ENCODE data around the gene CNEP1R1. TPM values are rescaled to one million over a fixed set of nuclear protein-coding genes. Genes with fewer than 3 reads are reported as not detected.

The CNEP1R1 gene
- total RNA-seq, 2 experiments from 2014 or later: 19.9 to 24.1 TPM

- H3K36me3 ChIP-seq (ENCODE audit: insufficient read depth, low read length): no peaks in the 10 kb centered on the region
- H4K20me1 ChIP-seq (ENCODE audit: insufficient read depth, low read length): no peaks in the 10 kb centered on the region
- intact Hi-C loops (cut with micrococcal nuclease; ENCODE audit: unreplicated experiment): no loop called here
- H2AFZ ChIP-seq (ENCODE audit: low read length): no peak overlapping the region
- no peak for DNase-seq (ENCODE audit: low spot score)
- no peak overlapping the region for H3K4me2 ChIP-seq (ENCODE audit: low read length)
- TF ChIP-seq CTCF (conservative IDR thresholded peaks at IDR 0.05; ENCODE audit: low read length) (no peak), EZH2phosphoT487 (IDR thresholded peaks at IDR 0.05; ENCODE audit: borderline replicate concordance, low read depth, low read length) (no peak)
- no peak overlapping the region for H3K4me3 ChIP-seq (ENCODE audit: low read depth, low read length, poor library complexity, severe bottlenecking)
- no peaks in the 10 kb centered on the region for H3K4me1 ChIP-seq (ENCODE audit: insufficient read depth, low read length, poor library complexity, severe bottlenecking)
- no peak overlapping the region for H3K27ac ChIP-seq (ENCODE audit: low read depth, low read length, poor library complexity, severe bottlenecking)
- H3K9me3 ChIP-seq (ENCODE audit: low read length): no peaks in the 10 kb centered on the region
- ChIA-PET POLR2A (interaction anchor here (0.7 kb wide), 1 partner anchor 23 kb away, joined by 3 read pairs; no protein-coding TSS in a partner anchor), CTCF (ENCODE audit: unreplicated experiment) (no interaction called here)
- H3K9me2 ChIP-seq (ENCODE audit: insufficient read depth, low read length): no peaks in the 10 kb centered on the region
- no TSS peak for BruUV-seq (replicated peaks)
- H3K79me2 ChIP-seq (ENCODE audit: insufficient read depth, low read depth, low read length): no peaks in the 10 kb centered on the region
Observed at GRCh38 chr16:50050802-50051201, 25.8 kb downstream of the CNEP1R1 start.

- Histone ChIP-seq H3K9me3 (ENCODE audit: low read length) (no peaks in the 10 kb centered on the region), H3K79me2 (ENCODE audit: insufficient read depth, low read depth, low read length) (no peaks in the 10 kb centered on the region), H3K4me3 (ENCODE audit: low read depth, low read length, poor library complexity, severe bottlenecking) (no peak overlapping the region), H3K4me2 (ENCODE audit: low read length) (no peak overlapping the region), H3K36me3 (ENCODE audit: insufficient read depth, low read length) (no peaks in the 10 kb centered on the region), H3K9me2 (ENCODE audit: insufficient read depth, low read length) (no peaks in the 10 kb centered on the region), H2AFZ (ENCODE audit: low read length) (no peak overlapping the region), H3K4me1 (ENCODE audit: insufficient read depth, low read length, poor library complexity, severe bottlenecking) (no peaks in the 10 kb centered on the region), H3K27ac (ENCODE audit: low read depth, low read length, poor library complexity, severe bottlenecking) (no peak overlapping the region), H4K20me1 (ENCODE audit: insufficient read depth, low read length) (no peaks in the 10 kb centered on the region)
- BruUV-seq (replicated peaks): no TSS peak
- DNase-seq (ENCODE audit: low spot score): no peak
- ChIA-PET CTCF (ENCODE audit: unreplicated experiment) (no interaction called here), POLR2A (interaction anchor here (0.7 kb wide), 1 partner anchor 31 kb away, joined by 4 read pairs; the partner anchor contains the start of gene CNEP1R1)
- intact Hi-C loops (cut with micrococcal nuclease; ENCODE audit: unreplicated experiment): no loop called here
- TF ChIP-seq CTCF (conservative IDR thresholded peaks at IDR 0.05; ENCODE audit: low read length) (no peak), EZH2phosphoT487 (IDR thresholded peaks at IDR 0.05; ENCODE audit: borderline replicate concordance, low read depth, low read length) (no peak)
Observed at GRCh38 chr16:50056226-50056625, 31.2 kb downstream of the CNEP1R1 start.

GRCh38 chr16:50058091-50058771 is 33.2 kb downstream of the CNEP1R1 start:
- TF ChIP-seq CTCF (conservative IDR thresholded peaks at IDR 0.05; ENCODE audit: low read length) (no peak), EZH2phosphoT487 (IDR thresholded peaks at IDR 0.05; ENCODE audit: borderline replicate concordance, low read depth, low read length) (no peak)
- ChIA-PET POLR2A (no interaction called here), CTCF (ENCODE audit: unreplicated experiment) (no interaction called here)

More at GRCh38 chr16:50058091-50058771, 33.2 kb downstream of the CNEP1R1 start:
- Histone ChIP-seq H3K4me2 (ENCODE audit: low read length) (no peak overlapping the region), H3K9me3 (ENCODE audit: low read length) (no peaks in the 10 kb centered on the region), H3K9me2 (ENCODE audit: insufficient read depth, low read length) (no peaks in the 10 kb centered on the region), H3K36me3 (ENCODE audit: insufficient read depth, low read length) (no peaks in the 10 kb centered on the region), H3K4me3 (ENCODE audit: low read depth, low read length, poor library complexity, severe bottlenecking) (no peak overlapping the region), H3K27ac (ENCODE audit: low read depth, low read length, poor library complexity, severe bottlenecking) (no peak overlapping the region), H2AFZ (ENCODE audit: low read length) (no peak overlapping the region), H3K79me2 (ENCODE audit: insufficient read depth, low read depth, low read length) (no peaks in the 10 kb centered on the region), H3K4me1 (ENCODE audit: insufficient read depth, low read length, poor library complexity, severe bottlenecking) (no peaks in the 10 kb centered on the region), H4K20me1 (ENCODE audit: insufficient read depth, low read length) (no peaks in the 10 kb centered on the region)
- no peak for DNase-seq (ENCODE audit: low spot score)
- no TSS peak for BruUV-seq (replicated peaks)
- intact Hi-C loops (cut with micrococcal nuclease; ENCODE audit: unreplicated experiment): no loop called here

All from OCI-LY7 (cell line).